Stomach (tissue), 9 donors: ENCODE data around the gene CAPG. TPM values are rescaled to one million over a fixed set of nuclear protein-coding genes. Genes with fewer than 3 reads are reported as not detected.

Source experiments
- DNase-seq, 2 donors: peaks; one replicate each; pipeline versions ENCODE4 v3.0.0 to v3.0.0-alpha.2; 2013 to 2019
- H3K27ac ChIP-seq, 5 donors: fragments of 200-600 bp in 4 of 5; sonication (generic) in 4 of 5; one replicate each; pipeline ENCODE4 v1.5.1; 2013 to 2019; ENCODE audit warnings: mild to moderate bottlenecking in 1 of 5, moderate library complexity in 1 of 5
- H3K27me3 ChIP-seq, 3 donors: fragments of 200-600 bp; sonication (generic); one replicate each; pipeline ENCODE4 v1.5.1; 2017 to 2019; ENCODE audit warnings: mixed run types in 1 of 3
- H3K36me3 ChIP-seq, 4 donors: fragments of 200-600 bp; sonication (generic); 1 replicate in 3 of 4; 2 replicates in 1 of 4; pipeline ENCODE4 v1.5.1; 2016 to 2019
- H3K4me1 ChIP-seq, 4 donors: fragments of 200-600 bp; sonication (generic); one replicate each; pipeline ENCODE4 v1.5.1; 2016 to 2019
- H3K4me3 ChIP-seq, 4 donors: fragments of 200-600 bp; sonication (generic) in 3 of 4; one replicate each; pipeline ENCODE4 v1.5.1; 2016 to 2019; ENCODE audit warnings: mild to moderate bottlenecking in 1 of 4
- H3K9me3 ChIP-seq, 4 donors: fragments of 200-600 bp; sonication (generic); one replicate each; pipeline ENCODE4 v1.5.1; 2016 to 2019
- CTCF ChIP-seq, 7 experiments: fragments of 450-650 bp in 4 of 7; fragments of 200-600 bp in 3 of 7; sonication (generic) in 3 of 7; IDR thresholded peaks; one replicate each; pipeline ENCODE4 v1.5.1; 2016 to 2019; ENCODE audit warnings: antibody characterized with exemption in 7 of 7, control low read depth in 2 of 7, mild to moderate bottlenecking in 1 of 7
- EP300 ChIP-seq: sonication (generic); formaldehyde crosslinking; IDR thresholded peaks from one replicate; pipeline ENCODE4 v1.6.1; 2017; ENCODE audit warnings: antibody characterized with exemption
- POLR2A ChIP-seq, 4 donors: fragments of 450-650 bp; IDR thresholded peaks; one replicate each; pipeline ENCODE4 v1.6.1; 2016; ENCODE audit warnings: antibody characterized with exemption in 4 of 4, control low read depth in 2 of 4, mild to moderate bottlenecking in 1 of 4, moderate library complexity in 1 of 4
- POLR2AphosphoS5 ChIP-seq, 3 donors: sonication (generic); formaldehyde crosslinking; IDR thresholded peaks; one replicate each; pipeline ENCODE4 v1.6.1; 2016; ENCODE audit warnings: antibody characterized with exemption in 3 of 3
- WGBS, 5 donors: extraction: QIAGEN DNeasy Blood & Tissue Kit in 3 of 5; methylation state at CpG; one replicate each; pipeline versions ENCODE4 v1.1.5 to v1.1.7; 2013 to 2018; 5-methylcytosine and 5-hydroxymethylcytosine counted together
- intact Hi-C: fragments of 100-400 bp; cut with DNase I; formaldehyde crosslinking; loops from one replicate; pipeline ENCODE4 v1.15.1; 2023; ENCODE audit warnings: low total_unique reads
- polyA plus RNA-seq, 3 donors: library from polyadenylated mRNA; stranded (reverse); fragments of 200-250 nt; gene quantifications; one replicate each; pipeline ENCODE4 v1.2.3, GENCODE V29; 2013
- total RNA-seq, 5 donors: library from RNA; depleted of rRNA; stranded (reverse); fragments of >200 nt; gene quantifications; one replicate each; pipeline versions ENCODE4 v1.1.0 to v1.2.3, GENCODE V29; 2014 to 2016
- donor health status: healthy with polysubstance abuse.
- donor health status: Bipolar disorder and iron deficiency.
- donor health status: healthy.

Gene CAPG
- total and polyA plus RNA-seq, 8 donors, result 35.0 to 350 (median 126) TPM

- intact Hi-C loops, result no loop called here
- H3K36me3 ChIP-seq, result peaks cover 5 to 72% (median 57%) of the 10 kb centered on the region in 4 donors
- H3K4me1 ChIP-seq, result peaks cover 8 to 43% (median 22%) of the 10 kb centered on the region in 4 donors
These were observed 10.1 kb downstream of the CAPG start for GRCh38 chr2:85400023-85400422.

GRCh38 chr2:85399183-85399455 is 11.0 kb downstream of the CAPG start:
- 90 to 97% (median 96%) methylated on average over 8 of the region's 8 CpGs for WGBS, 5 donors
- intact Hi-C loops, result no loop called here
- Histone ChIP-seq H3K9me3 (peaks cover 0 to 5% (median 0%) of the 10 kb centered on the region in 4 donors), H3K27ac (no peak overlapping the region), H3K4me3 (no peak overlapping the region), H3K4me1 (peaks cover 8 to 47% (median 26%) of the 10 kb centered on the region in 4 donors), H3K27me3 (no peaks in the 10 kb centered on the region), H3K36me3 (peaks cover 5 to 81% (median 66%) of the 10 kb centered on the region in 4 donors)
- no peak for TF ChIP-seq CTCF (IDR thresholded peaks at IDR 0.05)
- TF ChIP-seq POLR2AphosphoS5 (IDR thresholded peaks at IDR 0.05), result no peak
- TF ChIP-seq EP300, result no peak
- no peak for TF ChIP-seq POLR2A (IDR thresholded peaks at IDR 0.05)
- DNase-seq, result no peak

More at GRCh38 chr2:85400023-85400422, 10.1 kb downstream of the CAPG start:
- Histone ChIP-seq H3K4me3 (no peak overlapping the region), H3K27ac (no peak overlapping the region), H3K9me3 (peaks cover 0 to 9% (median 0%) of the 10 kb centered on the region in 4 donors), H3K27me3 (no peaks in the 10 kb centered on the region)
- TF ChIP-seq POLR2AphosphoS5 (IDR thresholded peaks at IDR 0.05) (no peak), CTCF (IDR thresholded peaks at IDR 0.05) (no peak), POLR2A (IDR thresholded peaks at IDR 0.05) (no peak), EP300 (no peak)
- no peak for DNase-seq
- 84 to 88% (median 87%) methylated on average over 8 of the region's 8 CpGs for WGBS, 5 donors

- H3K36me3 ChIP-seq, result peaks cover 6 to 86% (median 70%) of the 10 kb centered on the region in 4 donors
- no peak for DNase-seq
- H3K27me3 ChIP-seq, result no peaks in the 10 kb centered on the region
- peak overlapping the region in 2 of 5 donors; percentile 58 to 77 for H3K27ac ChIP-seq
- WGBS, 5 donors, result 90 to 95% (median 90%) methylated on average over 6 to 8 of the region's 8 CpGs
- H3K9me3 ChIP-seq, result peaks cover 0 to under 1% (median 0%) of the 10 kb centered on the region in 4 donors
- peaks cover 8 to 50% (median 29%) of the 10 kb centered on the region in 4 donors for H3K4me1 ChIP-seq
- H3K4me3 ChIP-seq, result no peak overlapping the region
- intact Hi-C loops, result no loop called here
- TF ChIP-seq POLR2A (IDR thresholded peaks at IDR 0.05) (no peak), CTCF (IDR thresholded peaks at IDR 0.05) (no peak), EP300 (no peak), POLR2AphosphoS5 (IDR thresholded peaks at IDR 0.05) (no peak)
These were observed 11.6 kb downstream of the CAPG start for GRCh38 chr2:85398426-85399182.

GRCh38 chr2:85397925-85398331 is 12.2 kb downstream of the CAPG start:
- TF ChIP-seq EP300, result no peak
- TF ChIP-seq CTCF (IDR thresholded peaks at IDR 0.05), result no peak
- no peak for TF ChIP-seq POLR2AphosphoS5 (IDR thresholded peaks at IDR 0.05)
- Histone ChIP-seq H3K27me3 (no peaks in the 10 kb centered on the region), H3K36me3 (peaks cover 9 to 90% (median 74%) of the 10 kb centered on the region in 4 donors), H3K9me3 (no peaks in the 10 kb centered on the region), H3K4me3 (no peak overlapping the region), H3K4me1 (peaks cover 8 to 50% (median 29%) of the 10 kb centered on the region in 4 donors), H3K27ac (peak overlapping the region in 4 of 5 donors; percentile 47 to 81 (median 68))
- 62 to 82% (median 73%) methylated on average over 4 of the region's 4 CpGs for WGBS, 5 donors
- intact Hi-C loops, result no loop called here
- DNase-seq, result no peak
